SIG-M5 treated with dmso at 0.1 percent for 504 hours (cell line): Measurements from ENCODE around the gene MND1.
"Not testable (repeated sequence)": the region's sequence is repeated elsewhere in the genome, so short reads cannot be mapped to it uniquely, and the experiment has no call there.

Experiments used
- DNase-seq: peaks from one replicate; lab custom pipeline; 2025; ENCODE audit not compliant: unreplicated experiment; lab: John Stamatoyannopoulos, UW

Gene MND1

DNA sequence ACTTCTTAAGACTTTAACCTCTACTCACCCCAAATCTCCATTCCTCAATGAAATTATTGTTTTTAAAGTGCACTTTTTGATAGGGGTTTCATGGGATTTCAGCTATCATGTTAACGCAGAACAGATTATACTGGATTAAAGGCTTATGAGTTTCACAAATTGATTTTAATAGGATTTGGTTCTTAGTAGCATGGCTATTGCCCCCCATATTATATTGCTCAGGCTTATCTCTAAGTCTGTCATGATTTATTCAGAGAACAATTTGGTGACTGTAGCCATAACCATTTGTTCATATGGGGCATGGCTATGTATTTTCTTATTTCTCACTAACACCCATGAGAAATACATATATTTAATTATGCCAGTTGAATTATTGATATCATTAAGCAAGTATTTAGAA lies 57.0 kb downstream of the MND1 start:
- DNase-seq = no peak

DNA sequence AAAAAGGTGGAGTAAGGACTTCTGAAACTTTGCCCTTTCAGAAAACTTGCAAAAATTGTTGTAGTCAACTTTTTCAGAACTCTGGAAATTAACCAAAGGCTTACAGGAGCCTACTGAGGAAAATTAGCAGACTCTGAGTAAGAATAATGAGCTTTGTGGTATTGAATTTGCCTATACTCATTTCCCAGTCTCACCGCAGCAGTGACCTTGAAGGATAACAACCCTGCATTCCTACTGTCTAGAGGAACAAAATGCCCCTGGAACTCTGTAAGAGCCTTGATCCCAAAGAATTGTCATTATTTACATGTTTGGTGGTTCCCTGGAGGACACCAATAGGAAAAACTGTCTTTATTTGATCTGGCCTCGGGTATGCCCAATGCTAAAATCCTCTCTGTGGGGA lies 57.9 kb downstream of the MND1 start:
- no peak for DNase-seq

DNA sequence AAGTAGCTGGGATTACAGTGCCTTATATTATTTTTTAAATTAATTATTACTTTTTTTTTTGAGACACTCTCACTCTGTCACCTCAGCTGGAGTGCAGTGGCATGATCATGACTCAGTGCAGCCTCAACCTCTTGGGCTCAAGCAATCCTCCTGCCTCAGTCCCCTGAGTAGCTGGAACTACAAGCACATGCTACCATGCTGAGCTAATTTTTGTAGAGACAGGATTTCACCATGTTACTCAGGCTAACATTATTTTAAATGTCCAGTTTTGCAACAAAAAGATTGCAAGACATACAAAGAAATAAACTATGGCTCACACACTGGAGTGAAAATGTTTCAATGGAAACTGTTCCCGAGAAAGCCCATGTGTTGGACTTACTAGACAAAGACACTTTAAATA lies 59.2 kb downstream of the MND1 start:
- no peak for DNase-seq

DNA sequence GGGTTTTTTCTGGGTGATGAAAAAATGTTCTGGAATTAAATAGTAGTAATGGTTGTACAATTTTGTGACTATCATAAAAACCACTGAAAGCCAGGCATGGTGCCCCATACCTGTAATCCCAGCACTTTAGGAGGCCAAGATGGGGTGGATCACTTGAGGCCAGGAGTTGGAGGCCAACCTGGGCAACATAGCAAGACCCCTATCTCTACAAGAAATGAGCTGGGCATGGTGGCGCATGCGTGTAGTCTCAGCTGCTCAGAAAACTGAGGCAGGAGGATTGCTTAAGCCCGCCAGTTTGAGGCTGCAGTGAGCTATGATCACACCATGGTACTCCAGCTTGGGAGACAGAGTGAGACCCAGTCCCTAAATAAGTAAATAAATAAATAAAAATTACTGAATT lies 63.4 kb downstream of the MND1 start:
- no peak for DNase-seq

DNA sequence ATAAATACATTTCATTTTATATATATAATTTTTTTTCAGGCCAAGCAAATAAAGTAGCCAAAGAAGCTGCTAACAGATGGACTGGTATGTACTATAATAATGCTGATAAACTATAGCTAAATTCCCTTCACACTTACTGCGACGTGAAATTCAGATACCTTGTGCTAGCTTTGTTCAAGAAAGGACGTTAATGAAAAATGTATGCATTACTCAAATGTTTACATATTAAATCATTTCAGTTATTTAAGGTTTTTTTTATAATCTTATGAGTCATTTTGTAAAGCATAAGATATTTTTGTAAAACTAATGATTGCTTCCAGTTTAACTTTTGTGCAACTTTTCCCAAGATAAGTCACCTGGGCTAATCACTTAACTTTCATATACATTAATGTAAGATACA lies 64.4 kb downstream of the MND1 start:
- DNase-seq = no peak

DNA sequence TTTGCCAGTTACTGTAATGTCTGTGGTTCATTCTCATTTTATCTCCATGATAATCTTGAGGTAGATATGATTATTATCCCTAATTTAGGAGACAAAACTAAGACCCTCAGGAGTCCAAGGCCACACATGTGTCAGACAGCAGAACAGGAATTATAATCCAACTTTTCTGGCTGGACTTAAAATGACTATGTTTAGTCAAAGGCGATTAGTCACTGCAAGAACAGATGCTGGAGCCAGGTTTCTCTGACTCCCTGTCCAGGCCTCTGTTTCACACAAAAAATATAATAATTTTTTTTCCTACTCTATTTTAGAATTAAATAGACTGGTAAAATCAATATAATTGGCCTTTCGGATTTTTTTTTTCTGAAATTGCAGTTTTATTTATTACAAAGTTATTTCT lies 64.9 kb downstream of the MND1 start:
- no peak for DNase-seq

DNA sequence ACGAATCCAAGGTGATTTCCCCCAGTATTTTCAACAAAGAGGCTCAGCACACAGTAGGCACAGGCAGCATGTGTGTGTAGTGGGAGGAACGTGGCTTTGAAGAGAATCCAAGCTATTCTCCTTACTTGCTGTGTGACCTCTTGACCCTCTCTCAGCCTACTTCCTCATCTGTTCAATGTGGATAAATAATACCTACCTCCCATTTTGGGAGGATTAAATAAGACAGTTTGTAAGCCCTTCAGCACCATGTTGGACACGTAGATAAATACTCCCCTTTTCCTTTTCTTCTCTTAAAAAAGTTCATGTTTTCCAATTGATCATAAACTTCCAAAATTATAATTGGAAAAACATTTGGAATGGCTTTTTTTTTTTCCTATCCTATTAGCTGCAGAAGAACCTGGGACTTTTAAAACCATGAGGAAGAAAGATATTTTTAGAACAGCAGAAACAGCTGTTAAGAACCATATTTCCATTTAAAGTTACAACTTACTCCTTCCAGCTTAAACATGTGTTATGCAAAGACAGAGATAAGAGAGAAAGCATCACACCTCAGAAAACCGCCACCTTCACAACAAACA lies 65.5 kb downstream of the MND1 start:
- DNase-seq = peak; percentile 3

DNA sequence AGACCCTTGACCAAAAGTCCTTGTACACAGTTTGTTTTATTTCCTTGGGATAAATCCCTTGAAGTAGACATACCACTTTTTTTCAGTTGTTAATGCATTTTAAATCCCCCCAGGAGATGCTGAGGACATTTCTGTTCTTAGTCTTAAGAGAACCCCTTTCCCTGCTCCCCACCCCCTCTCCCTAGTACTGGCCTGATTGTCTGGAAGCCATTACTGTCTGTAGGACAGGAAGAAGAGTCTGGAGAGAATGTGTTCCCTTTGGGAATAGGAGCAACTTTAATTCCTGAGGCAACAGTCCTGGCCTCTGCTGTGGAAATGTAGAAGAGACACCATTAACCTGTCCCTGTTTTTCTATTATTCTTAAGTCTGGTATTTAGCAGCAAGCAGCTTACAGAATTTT lies 69.4 kb downstream of the MND1 start:
- no peak for DNase-seq

DNA sequence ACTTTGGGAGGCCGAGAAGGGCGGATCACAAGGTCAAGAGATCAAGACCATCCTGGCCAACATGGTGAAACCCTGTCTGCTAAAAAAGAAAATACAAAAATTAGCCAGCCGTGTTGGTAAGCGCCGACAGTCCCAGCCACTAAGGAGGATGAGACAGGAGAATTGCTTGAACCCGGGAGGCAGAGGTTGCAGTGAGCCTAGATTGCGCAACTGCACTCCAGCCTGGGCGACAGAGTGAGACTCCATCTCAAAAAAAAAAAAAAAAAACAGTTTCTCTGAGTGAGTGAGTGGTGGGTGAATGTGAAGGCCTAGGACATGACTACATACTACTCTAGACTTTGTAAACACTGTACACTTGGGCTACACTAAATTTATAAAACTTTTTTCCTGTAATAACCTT lies 72.0 kb downstream of the MND1 start:
- not testable (repeated sequence) for DNase-seq

DNA sequence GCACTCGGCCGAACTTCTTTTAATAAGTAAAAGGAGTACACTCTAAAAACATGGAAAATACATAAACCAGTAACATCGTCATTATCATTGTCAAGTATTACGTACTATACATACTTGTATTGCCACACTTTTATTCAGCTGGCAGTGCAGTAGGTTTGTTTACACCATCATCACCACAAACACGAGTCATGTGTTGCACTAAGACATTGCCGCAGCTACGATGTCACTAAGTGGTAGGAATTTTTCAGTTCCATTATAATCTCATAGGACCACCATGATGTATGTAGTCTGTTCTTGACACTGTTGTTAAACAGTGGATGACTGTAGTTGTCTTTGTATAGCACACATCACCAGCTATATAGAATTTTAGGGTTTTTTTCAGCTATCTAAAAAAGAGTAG lies 73.6 kb downstream of the MND1 start:
- no peak for DNase-seq

DNA sequence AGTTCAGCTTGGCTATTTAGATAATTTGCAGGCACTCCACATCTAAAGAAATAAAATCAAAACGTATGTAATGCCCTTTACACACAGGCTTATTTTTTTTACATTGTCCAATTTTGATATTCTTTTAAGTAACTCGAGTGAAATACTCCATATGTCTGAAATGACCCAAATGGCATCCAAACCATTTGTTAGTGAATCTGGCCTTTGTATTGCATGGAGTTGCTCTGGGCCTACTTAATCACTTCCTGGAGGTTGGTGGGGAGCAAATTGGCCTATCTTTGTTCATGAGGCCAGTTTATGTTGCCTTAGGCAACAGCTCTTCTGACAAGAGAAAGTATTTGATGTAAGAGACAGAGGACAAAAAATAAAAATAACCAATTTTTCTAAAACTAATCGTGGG lies 74.1 kb downstream of the MND1 start:
- DNase-seq = no peak

DNA sequence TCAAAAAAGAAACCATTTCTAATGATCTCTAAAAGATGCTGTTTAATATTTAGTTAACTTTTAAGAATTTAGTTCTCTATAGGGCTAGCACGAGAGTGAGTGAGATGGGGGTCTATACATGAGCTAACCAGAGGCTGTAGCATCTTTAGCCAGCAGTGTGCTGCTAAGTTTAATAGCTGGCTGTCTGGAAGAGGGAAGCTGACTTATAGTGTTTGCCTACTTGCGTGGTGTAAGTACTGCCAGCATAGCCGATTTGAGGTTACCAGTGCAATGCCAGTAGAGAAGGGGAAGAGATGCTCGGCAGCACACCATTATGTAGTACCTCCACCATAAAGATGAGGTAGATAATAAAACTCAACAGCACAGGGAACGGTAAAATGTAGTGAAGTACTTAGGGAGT lies 74.5 kb downstream of the MND1 start:
- no peak for DNase-seq

DNA sequence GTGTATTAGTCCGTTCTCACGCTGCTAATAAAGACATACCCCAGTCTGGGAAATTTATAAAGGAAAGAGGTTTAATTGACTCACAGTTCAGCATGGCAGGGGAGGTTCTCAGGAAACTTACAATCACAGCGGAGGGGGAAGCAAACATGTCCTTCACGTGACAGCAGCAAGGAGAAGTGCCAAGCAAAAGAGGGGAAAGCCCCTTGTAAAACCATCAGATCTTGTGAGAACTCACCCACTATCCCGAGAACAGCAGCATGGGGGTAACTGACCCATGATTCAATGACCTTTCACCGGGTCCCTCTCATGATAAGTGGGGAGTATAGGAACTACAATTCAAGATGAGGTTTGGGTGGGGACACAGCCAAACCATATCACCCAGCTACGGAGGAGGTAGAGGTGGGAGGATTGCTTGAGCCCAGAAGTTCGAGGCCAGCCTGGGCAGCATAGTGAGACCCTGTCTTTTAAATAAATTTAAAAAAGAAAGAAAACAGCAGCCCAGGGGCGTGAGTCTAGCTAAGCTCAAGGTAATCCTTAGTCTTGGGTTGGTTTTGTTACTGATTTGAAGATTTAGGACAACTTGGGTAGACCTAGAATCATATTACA lies 75.3 kb downstream of the MND1 start:
- DNase-seq = no peak

DNA sequence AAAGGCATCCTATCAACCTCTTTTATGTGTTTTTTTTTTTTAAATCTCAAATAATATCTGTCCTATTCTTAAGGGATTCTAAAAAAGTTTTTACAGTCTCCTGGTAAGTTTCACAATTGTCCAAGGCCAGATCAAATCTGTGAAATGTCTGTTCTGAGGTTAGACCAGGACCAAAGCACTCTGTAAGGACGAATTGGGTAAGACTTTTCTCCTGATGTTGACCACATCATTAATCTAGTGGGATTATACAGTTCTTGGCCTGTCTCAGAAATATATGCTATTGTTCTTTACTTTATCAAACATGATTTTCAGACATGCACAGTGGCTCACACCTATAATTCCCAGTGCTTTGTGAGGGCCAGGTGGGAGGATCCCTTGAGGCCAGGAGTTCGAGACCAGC lies 75.9 kb downstream of the MND1 start:
- DNase-seq = no peak

DNA sequence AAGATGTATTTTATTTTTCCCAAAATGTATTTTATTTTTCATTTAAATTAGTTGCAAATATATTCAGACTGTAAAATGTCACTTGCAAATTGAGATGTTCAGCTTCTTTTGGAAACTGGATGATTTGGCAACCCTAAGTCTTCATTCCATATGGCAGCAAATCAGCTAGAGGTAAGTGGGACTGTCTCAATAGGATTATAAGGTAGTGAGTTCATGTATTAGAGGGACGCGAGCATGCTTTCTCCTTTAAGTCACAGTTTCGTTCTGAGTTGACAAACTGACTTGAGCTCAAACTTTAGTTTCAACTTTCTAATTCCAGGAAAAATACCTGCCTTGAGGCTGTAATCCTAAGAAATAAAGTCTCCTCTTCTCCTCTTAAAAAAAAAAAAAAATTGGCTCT lies 77.5 kb downstream of the MND1 start:
- DNase-seq = no peak

DNA sequence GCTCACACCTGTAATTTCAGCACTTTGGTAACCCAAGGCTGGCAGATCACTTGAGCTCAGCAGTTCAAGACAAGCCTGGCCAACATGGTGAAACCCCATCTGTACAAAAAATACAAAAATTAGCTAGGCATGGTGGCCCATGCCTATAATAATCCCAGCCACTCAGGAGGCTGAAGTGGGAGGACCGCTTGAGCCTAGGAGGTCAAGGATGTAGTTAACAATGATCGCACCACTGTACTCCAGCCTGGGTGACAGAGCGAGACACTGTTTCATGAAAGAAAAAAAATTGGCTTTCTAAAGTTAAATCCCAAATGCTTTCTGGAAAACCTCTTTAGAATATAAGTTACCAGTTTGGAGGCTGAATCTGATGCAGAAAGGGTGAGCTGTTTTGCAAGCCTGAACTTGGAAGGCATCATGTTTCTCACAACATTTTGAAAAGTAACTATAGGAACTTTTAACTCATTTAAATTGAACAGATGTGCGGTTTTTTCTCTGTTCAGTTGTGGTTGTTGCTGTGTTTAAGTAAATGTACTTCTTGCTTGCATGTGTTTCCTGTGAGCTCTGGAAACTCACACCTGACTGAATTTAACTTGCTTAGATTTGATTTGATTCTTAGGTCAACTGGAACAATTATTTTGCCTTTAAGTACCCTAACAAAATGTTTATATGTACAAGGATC lies 81.9 kb downstream of the MND1 start:
- DNase-seq = no peak

DNA sequence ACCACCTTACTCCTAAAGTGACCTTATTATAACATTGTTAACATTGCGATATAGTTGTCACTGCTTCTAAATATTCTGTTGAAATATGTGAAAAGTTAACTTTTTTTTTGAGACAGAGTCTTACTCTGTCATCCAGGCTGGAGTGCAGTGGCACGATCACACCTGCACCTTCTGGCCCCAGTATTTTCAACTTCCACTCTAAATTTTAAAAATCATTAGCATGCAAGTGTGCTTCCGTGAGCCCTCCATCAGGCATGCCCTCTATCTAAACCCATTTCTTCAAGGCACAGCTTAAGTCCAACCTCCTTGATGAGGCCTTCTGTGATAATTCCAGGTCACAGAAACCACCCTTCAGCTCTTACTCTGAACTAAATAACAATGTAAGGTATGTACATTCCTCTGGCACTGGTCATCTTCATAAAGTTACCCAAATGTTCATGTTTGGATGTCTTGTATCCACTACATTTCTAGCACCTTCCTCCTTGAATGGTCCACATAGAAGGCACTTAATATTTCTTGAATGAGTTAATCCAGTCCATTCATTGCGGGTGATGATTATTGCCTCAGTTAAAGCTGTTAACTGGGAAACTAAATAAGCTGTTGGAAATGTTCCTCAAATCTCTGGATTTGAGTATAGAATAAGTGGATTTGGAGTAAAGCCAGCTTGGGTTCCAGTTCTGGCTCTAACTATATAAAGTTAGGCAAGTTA lies 83.0 kb downstream of the MND1 start:
- no peak for DNase-seq

DNA sequence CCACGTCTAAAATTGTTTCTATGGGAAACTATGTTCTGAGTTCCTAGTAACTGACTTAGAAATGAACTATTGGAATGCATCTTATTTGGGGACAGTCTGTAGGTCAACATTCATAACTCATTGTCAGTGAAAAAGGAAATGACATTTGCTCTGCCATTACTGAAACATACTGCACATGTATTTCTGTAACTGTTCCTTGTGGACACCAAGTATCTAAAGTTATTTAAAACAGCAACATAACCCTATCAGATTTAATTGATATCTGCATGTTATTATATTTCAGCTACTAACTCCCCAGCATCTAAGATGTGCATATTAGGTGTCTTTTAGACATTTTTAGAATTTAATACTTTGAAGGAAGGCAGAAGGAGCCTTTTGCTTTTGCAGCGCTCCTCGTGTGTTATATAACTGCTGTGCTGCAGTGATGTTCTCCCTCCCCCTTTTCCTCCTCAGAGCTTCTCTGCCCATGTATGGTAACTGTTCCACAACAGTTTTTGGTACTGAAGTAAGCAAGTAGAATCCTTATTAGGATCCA lies 84.5 kb downstream of the MND1 start:
- no peak for DNase-seq

DNA sequence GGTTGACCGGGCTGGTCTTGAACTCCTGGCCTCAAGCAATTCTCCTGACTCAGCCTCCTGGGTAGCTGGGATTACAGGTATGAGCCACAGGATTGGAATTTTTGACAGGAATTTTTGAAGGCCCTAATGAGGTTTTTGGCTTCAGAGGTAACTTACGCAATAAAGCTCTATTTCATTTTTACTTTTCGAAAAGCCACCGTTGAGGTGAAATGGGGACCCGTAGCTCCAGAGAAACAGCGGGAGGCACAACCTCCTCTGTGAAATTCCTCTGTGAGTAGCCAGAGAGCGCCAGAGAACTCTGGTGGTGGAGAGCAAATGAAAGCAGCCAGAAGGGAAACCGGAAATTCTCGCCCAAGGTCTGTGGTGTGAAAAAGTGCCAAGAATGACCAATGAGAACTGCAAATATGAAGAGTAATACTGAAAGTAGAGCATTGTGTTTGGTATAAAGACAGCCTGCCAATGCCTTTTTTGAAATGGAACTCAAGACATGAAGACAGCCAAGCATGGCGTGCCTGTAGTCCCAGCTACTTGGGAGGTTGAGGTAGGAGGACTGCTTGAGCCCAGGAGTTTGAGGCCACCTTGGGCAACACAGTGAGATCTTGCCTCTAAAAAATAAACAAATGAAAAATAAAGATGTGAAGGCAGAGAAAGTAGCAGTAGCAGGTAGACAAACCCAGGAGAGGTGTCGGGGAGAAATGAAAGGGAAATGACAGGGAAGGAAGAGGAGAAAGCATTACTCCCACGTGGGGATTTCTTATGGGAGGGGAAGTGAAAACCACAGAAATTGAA lies 88.7 kb downstream of the MND1 start:
- peak; percentile 71 for DNase-seq

DNA sequence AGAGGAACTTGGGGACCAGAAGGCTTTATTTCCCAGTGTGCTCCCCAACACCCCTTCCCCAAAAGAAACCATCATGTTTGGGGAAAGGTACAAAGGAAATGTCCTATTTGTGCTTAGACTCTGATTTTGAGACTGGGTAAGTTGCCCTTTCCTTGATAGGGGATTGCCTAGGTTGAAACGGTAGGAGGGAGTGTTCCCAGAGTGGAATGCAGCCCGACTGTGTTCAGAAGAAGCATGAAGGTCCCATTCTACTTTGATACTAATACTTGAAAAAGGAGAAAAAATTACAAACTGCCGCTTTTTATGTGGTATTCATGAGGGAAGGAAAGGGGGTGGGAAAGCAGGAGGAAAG lies 89.2 kb downstream of the MND1 start:
- DNase-seq = no peak

DNA sequence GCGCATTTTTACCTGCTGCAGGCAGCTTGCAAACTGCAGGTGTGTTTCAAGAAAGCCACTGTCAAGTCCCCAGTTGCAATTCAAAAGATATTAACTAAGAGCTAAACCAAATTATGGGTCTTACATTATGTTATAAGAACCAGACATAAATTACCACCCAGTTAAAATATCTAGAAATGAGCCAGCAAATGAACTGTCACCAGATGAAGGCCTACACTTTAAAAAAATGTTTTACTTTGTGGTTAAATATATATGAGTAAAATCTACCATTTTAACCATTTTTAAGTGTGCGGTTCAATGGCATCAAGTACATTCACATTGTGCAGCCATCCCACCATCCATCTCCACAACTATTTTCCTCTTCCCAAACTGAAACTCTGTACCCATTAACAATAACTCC lies 89.7 kb downstream of the MND1 start:
- DNase-seq = no peak
